Cardiac muscle cell (in vitro differentiated cells and primary cell): ENCODE data around the gene PTPRM. TPM values are rescaled to one million over a fixed set of nuclear protein-coding genes. Genes with fewer than 3 reads are reported as not detected.

Source experiments
- DNase-seq, 2 donors: peaks; one replicate each; pipeline versions ENCODE4 v3.0.0 to v3.0.0-alpha.2; 2010 to 2017; ENCODE audit warnings: low read depth in 1 of 2, low spot score in 1 of 2
- H3K27ac ChIP-seq: fragments of 200-600 bp; sonication (generic); 2 replicates; pipeline ENCODE4 v1.5.1; 2016
- H3K27me3 ChIP-seq: fragments of 200-600 bp; sonication (generic); 2 replicates; pipeline ENCODE4 v1.6.0; 2016; ENCODE audit warnings: control low read depth
- H3K36me3 ChIP-seq: fragments of 200-600 bp; sonication (generic); 2 replicates; pipeline ENCODE4 v1.5.1; 2016; ENCODE audit warnings: control low read depth
- H3K4me1 ChIP-seq: fragments of 200-600 bp; sonication (generic); 2 replicates; pipeline ENCODE4 v1.8.1; 2017; ENCODE audit warnings: low read depth, mild to moderate bottlenecking, mixed run types
- H3K4me3 ChIP-seq: fragments of 200-600 bp; sonication (generic); 2 replicates; pipeline ENCODE4 v1.5.1; 2016; ENCODE audit warnings: mild to moderate bottlenecking
- H3K9me3 ChIP-seq: fragments of 200-600 bp; sonication (generic); 2 replicates; pipeline ENCODE4 v1.5.1; 2017; ENCODE audit warnings: low read depth, mild to moderate bottlenecking, control low read depth
- CTCF ChIP-seq: IDR thresholded peaks from 2 replicates; pipeline ENCODE4 v1.5.1; 2012; ENCODE audit warnings: low read depth, mild to moderate bottlenecking, low read length
- polyA plus RNA-seq: library from polyadenylated mRNA; unstranded; fragments of >200 nt; fragmentation: Nextera tagmentation; extraction: Ambion mirVana; gene quantifications from 2 replicates; pipeline ENCODE4 v1.2.1, GENCODE V29; 2016
- total RNA-seq: library from RNA; depleted of rRNA; stranded (reverse); fragments of >200 nt; gene quantifications from 2 replicates; pipeline ENCODE4 v1.2.3, GENCODE V29; 2016

PTPRM gene
- total and polyA plus RNA-seq, 2 experiments from 2014 or later, result 26.5 to 48.8 TPM

GRCh38 chr18:7645756-7646155, 78.6 kb downstream of the PTPRM start:
- DNase-seq, result no peak
- no peak for TF ChIP-seq CTCF
- Histone ChIP-seq H3K36me3 (no peaks in the 10 kb centered on the region), H3K4me1 (peaks cover 4% of the 10 kb centered on the region), H3K27ac (no peak overlapping the region), H3K27me3 (no peaks in the 10 kb centered on the region), H3K4me3 (no peak overlapping the region), H3K9me3 (no peaks in the 10 kb centered on the region)

- Histone ChIP-seq H3K27me3 (no peaks in the 10 kb centered on the region), H3K36me3 (no peaks in the 10 kb centered on the region), H3K9me3 (no peaks in the 10 kb centered on the region), H3K4me1 (peaks cover 4% of the 10 kb centered on the region), H3K4me3 (no peak overlapping the region), H3K27ac (no peak overlapping the region)
- DNase-seq, result no peak
- no peak for TF ChIP-seq CTCF
Measured at GRCh38 chr18:7646174-7646886, 79.2 kb downstream of the PTPRM start.

GRCh38 chr18:7647500-7647899, 80.4 kb downstream of the PTPRM start:
- DNase-seq, result no peak
- TF ChIP-seq CTCF, result no peak
- Histone ChIP-seq H3K4me1 (peaks cover 4% of the 10 kb centered on the region), H3K27me3 (no peaks in the 10 kb centered on the region), H3K36me3 (no peaks in the 10 kb centered on the region), H3K27ac (no peak overlapping the region), H3K4me3 (no peak overlapping the region), H3K9me3 (no peaks in the 10 kb centered on the region)

DNA sequence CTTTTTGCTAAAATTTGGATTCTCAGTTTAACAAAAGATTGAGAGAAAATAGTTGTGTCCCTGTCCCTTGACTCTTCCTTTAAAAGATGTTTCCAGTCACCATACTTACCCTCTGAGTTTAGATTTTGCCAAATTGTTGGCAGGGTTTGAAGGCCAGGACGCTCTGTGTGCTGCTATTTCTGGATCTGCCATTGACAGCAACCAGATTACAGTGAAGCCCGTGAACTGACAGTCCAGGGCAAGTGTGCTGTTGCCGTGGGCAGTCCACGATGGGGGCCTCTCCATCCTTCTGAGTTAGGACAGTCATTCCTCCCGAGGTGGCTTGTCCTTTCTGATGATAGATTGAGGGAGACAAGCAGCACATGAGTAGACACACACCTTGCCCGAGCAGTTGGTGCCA, 89.9 kb downstream of the PTPRM start:
- no peaks in the 10 kb centered on the region for H3K27me3 ChIP-seq
- peak in 1 of 2 donors; percentile 33 for DNase-seq
- peaks cover 28% of the 10 kb centered on the region for H3K4me1 ChIP-seq
- no peak for TF ChIP-seq CTCF
- no peak overlapping the region for H3K4me3 ChIP-seq
- no peaks in the 10 kb centered on the region for H3K36me3 ChIP-seq
- H3K9me3 ChIP-seq, result no peaks in the 10 kb centered on the region
- H3K27ac ChIP-seq, result peak overlapping the region; percentile 87

DNA sequence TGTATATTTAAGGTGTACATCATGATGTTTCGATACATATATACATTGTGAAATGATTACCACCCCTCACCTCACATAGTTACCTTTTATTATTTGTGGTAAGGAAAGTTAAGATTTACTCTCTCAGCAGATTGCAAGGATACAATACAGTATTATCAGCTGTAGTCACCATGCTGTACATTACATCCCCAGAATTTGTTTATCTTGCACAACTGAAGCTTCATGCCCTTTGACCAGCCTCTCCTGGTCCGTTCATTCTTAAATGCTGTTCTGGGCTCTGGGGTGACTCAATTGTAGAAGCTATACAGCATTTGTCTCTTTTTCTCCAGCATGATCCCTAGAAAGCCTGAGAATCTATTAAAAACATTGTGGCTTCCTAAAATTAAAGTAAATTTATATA, 90.8 kb downstream of the PTPRM start:
- no peak for DNase-seq
- H3K9me3 ChIP-seq, result no peaks in the 10 kb centered on the region
- peaks cover 28% of the 10 kb centered on the region for H3K4me1 ChIP-seq
- H3K27me3 ChIP-seq, result no peaks in the 10 kb centered on the region
- no peak for TF ChIP-seq CTCF
- H3K4me3 ChIP-seq, result no peak overlapping the region
- H3K27ac ChIP-seq, result peak overlapping the region; percentile 87
- H3K36me3 ChIP-seq, result no peaks in the 10 kb centered on the region
